ENCODE measurements around the gene RRM2.

Gene RRM2

DNA sequence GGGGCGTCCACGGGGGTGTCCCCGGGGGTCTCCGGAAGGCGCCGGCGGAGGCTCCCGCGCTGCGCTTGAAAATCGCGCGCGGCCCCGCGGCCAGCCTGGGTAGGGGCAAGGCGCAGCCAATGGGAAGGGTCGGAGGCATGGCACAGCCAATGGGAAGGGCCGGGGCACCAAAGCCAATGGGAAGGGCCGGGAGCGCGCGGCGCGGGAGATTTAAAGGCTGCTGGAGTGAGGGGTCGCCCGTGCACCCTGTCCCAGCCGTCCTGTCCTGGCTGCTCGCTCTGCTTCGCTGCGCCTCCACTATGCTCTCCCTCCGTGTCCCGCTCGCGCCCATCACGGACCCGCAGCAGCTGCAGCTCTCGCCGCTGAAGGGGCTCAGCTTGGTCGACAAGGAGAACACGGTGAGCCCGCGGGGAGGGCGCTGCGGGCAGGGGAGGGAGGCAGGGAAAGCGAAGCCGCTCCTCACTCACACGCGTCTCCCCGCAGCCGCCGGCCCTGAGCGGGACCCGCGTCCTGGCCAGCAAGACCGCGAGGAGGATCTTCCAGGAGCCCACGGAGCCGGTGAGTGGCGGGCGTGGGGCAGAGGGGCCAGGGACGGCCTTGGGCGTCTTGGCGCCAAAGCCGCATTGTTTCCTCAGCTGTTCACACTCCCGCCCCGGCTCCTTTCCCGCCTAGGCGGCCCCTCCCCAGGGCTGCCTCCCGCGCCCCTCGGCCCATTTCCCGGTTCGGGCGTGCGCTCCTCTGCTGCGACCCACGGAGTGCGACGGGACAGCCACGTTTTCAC is at the start of gene RRM2:
TSS of gene RRM2 (plus strand) at position 240 of the 781 bp plus-strand sequence. CDS start at position 300, 60 bp downstream.
- H3K4me3 ChIP-seq (ENCODE audit: control insufficient read depth, low read depth, low read length), result peak within 1 kb of the TSS; percentile 50
- DNase-seq (ENCODE audit: low read depth), result no peak
- TF ChIP-seq, protein P1, sequence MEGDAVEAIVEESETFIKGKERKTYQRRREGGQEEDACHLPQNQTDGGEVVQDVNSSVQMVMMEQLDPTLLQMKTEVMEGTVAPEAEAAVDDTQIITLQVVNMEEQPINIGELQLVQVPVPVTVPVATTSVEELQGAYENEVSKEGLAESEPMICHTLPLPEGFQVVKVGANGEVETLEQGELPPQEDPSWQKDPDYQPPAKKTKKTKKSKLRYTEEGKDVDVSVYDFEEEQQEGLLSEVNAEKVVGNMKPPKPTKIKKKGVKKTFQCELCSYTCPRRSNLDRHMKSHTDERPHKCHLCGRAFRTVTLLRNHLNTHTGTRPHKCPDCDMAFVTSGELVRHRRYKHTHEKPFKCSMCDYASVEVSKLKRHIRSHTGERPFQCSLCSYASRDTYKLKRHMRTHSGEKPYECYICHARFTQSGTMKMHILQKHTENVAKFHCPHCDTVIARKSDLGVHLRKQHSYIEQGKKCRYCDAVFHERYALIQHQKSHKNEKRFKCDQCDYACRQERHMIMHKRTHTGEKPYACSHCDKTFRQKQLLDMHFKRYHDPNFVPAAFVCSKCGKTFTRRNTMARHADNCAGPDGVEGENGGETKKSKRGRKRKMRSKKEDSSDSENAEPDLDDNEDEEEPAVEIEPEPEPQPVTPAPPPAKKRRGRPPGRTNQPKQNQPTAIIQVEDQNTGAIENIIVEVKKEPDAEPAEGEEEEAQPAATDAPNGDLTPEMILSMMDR (IDR thresholded peaks at IDR 0.05; ENCODE audit: control insufficient read depth, insufficient read depth, low read depth, low read length, missing control alignments), result no peak

DNA sequence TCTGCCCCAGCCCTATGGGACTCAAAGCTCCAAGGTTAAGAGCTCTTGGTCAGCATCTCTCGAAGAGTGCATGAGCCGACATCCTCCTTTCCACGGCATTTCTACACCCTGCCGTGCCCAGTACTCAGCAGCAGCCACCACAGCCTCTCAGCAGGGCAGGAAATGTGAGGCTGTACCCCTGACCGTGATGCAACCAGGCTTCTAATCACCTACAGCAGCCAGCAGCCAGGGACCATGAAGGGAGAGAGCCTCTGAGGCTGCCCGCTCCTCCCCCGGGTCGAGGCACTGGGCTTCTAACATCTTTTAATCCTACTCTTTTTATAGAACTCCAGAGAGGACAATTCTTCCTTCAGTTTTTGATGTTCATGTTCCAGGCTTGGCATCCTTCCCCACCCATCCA is 48.8 kb upstream of the RRM2 start:
- no peak overlapping the region for H3K4me3 ChIP-seq (ENCODE audit: control insufficient read depth, low read depth, low read length)
- no peak for DNase-seq (ENCODE audit: low read depth)
- TF ChIP-seq, protein P1 (IDR thresholded peaks at IDR 0.05; ENCODE audit: control insufficient read depth, insufficient read depth, low read depth, low read length, missing control alignments), result no peak

DNA sequence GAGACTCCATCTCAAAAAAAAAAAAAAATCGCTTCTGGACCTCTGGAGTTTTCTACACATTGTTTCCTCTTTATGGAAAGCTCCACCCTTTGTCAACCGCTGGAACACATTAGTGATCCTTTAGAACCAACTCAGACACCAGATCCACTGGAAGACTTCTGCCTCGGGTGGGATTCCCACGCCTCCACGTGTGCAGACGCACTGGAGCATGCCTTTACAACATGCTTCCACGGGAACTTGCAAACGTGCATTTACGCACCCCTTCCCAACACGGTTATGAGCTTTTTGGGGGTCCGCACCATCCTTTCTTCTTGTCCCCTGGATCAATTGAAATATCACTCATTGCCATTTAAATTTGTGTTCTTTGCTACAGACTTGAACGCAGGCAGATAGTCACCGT is 47.4 kb upstream of the RRM2 start:
- no peak overlapping the region for H3K4me3 ChIP-seq (ENCODE audit: control insufficient read depth, low read depth, low read length)
- TF ChIP-seq, protein P1 (IDR thresholded peaks at IDR 0.05; ENCODE audit: control insufficient read depth, insufficient read depth, low read depth, low read length, missing control alignments), result no peak
- no peak for DNase-seq (ENCODE audit: low read depth)

DNA sequence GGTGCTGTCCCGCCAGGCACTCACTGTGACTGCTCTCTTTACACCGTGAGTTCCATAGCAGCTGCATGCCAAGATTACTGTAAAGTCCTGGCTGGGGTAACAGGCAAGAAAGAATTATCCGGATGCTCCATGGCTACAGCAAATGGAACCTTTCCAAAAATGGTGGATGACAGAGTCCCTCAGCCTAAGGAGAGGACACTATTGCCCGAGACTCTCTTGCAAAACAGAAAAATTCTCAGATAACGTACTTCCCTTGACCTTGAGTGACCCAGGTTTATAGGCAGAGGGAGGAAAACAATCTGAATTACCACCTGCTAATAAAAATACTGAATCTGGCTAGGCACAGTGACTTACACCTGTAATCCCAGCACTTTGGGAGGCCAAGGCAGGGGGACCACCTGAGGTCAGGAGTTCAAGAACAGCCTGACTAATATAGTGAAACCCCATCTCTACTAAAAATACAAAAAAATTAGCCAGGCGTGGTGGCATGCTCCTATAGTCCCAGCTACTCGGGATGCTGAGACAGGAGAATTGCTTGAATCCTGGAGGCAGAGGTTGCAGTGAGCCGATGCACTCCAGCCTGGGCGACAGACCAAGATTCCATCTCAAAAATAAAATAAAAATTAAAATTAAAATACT is 46.8 kb upstream of the RRM2 start:
- H3K4me3 ChIP-seq (ENCODE audit: control insufficient read depth, low read depth, low read length), result no peak overlapping the region
- no peak for DNase-seq (ENCODE audit: low read depth)
- TF ChIP-seq, protein P1 (IDR thresholded peaks at IDR 0.05; ENCODE audit: control insufficient read depth, insufficient read depth, low read depth, low read length, missing control alignments), result no peak

DNA sequence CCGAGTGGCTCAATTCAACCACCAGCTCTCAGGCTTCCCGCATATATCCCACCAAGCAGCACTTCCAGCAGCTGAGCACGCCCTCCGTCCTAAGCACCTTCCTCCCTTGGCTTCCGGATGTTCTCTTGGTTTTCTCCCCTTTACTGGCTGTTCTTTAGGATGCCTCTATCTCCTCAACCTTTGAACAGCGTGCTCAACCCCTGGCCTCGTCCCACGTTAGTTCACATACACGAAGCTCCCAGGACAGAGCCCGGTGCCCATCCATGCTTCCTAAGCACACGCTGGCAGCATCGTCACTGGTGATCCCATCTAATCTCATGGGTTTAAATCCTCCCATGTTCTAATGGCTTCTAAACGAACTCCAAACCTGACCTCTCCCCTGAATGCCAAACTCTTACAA is 46.0 kb upstream of the RRM2 start:
- TF ChIP-seq, protein P1 (IDR thresholded peaks at IDR 0.05; ENCODE audit: control insufficient read depth, insufficient read depth, low read depth, low read length, missing control alignments), result no peak
- DNase-seq (ENCODE audit: low read depth), result no peak
- no peak overlapping the region for H3K4me3 ChIP-seq (ENCODE audit: control insufficient read depth, low read depth, low read length)

DNA sequence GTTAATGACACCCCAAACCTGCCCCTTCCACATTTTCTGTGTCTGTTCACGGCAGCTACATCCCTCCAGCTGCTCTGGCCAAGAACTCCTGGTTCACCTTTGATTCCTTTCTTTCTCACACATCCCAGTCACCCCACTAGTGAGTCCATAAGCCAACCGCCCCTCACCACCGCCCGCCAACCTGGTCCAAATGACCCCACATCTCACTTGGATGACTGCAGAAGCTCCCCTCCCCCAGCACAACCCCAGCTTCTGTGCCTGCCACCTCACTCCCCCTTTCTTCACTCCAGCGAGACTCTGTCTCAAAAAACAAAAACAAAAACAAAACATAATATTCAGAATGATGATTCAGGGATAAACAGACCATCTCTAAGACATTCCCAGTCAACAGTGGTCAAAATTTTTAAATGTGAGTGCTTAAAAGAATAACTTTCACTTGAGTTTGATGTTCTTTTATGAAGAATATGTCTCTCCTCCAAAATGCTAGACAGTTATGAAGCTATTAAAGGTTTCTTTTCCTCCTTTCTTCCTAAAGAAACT is 45.5 kb upstream of the RRM2 start:
- no peak for DNase-seq (ENCODE audit: low read depth)
- no peak overlapping the region for H3K4me3 ChIP-seq (ENCODE audit: control insufficient read depth, low read depth, low read length)
- TF ChIP-seq, protein P1 (IDR thresholded peaks at IDR 0.05; ENCODE audit: control insufficient read depth, insufficient read depth, low read depth, low read length, missing control alignments), result no peak
